HG03135 (cell line): ENCODE data around the gene OR4A5.
"Not testable (repeated sequence)": the region's sequence is repeated elsewhere in the genome, so short reads cannot be mapped to it uniquely, and the experiment has no call there.

Experiments
- ATAC-seq: cut with Tn5 transposase; IDR thresholded peaks from one replicate; pipeline ENCODE4 v1.9.1; 2021; ENCODE audit warnings: mild to moderate bottlenecking, moderate library complexity; ENCODE audit not compliant: unreplicated experiment

OR4A5 gene, protein sequence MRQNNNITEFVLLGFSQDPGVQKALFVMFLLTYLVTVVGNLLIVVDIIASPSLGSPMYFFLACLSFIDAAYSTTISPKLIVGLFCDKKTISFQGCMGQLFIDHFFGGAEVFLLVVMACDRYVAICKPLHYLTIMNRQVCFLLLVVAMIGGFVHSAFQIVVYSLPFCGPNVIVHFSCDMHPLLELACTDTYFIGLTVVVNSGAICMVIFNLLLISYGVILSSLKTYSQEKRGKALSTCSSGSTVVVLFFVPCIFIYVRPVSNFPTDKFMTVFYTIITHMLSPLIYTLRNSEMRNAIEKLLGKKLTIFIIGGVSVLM

DNA sequence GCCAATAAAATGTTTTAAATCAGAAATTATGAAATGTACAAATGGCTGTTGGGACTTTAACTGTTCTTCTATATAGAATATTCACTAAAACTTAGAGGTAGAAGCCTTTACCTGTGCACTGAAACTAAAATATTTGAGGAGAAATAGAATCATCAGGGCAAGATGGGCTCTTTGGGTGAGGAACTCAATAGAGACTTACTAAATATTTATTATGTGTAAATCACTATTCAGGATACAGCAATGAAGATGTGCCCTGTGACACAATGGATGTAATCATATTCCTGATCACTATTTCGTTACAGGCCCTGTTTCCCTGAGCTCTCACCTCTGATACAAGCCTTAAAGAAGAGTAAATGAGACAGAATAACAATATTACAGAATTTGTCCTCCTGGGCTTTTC is at the start of gene OR4A5:
Gene OR4A5 (plus strand): TSS at position 301 of the 400 bp plus-strand sequence. CDS start 53 bp downstream, at position 354.
- ATAC-seq: not testable (repeated sequence)

DNA sequence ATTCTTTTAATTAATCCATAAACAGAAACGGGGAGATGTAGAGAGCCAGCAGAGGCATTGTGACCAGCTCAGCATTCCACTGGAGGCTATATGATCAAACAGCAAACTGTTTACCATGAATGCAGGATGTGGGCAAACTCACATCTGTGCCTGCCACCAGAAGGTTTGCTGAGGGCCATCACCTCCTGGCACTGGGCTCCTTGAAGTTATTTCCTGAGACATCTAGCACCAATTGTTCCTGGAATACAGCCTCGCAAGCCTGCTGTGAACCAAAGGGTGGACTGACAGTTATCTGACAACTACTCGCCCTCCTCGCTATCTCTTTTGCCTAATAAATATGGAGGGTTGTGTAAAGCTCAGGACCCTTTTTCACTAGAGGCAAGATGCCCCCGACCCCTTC is 13.5 kb downstream of the OR4A5 start:
- not testable (repeated sequence) for ATAC-seq
